K562 (cell line): ENCODE results near the gene ANP32B. TPM values are rescaled to one million over a fixed set of nuclear protein-coding genes. Genes with fewer than 3 reads are reported as not detected.

Experiments used
- CBX2 ChIP-seq: fragments of 200-600 bp; sonication (generic); IDR thresholded peaks from one replicate; pipeline ENCODE4 v1.6.1; 2012; ENCODE audit warnings: mild to moderate bottlenecking, low read length, inconsistent platforms; ENCODE audit not compliant: insufficient read depth, poor library complexity, severe bottlenecking
- CHD7 ChIP-seq: fragments of 200-600 bp; sonication (generic); IDR thresholded peaks from one replicate; pipeline ENCODE4 v1.6.1; 2012; ENCODE audit warnings: mild to moderate bottlenecking, low read depth, low read length, inconsistent platforms
- GTF2F1 ChIP-seq: IDR thresholded peaks from 2 replicates; pipeline ENCODE4 v1.6.1; 2011; ENCODE audit warnings: low read depth, low read length, improper control_type of control experiment
- HDAC6 ChIP-seq: IDR thresholded peaks from 2 replicates; pipeline ENCODE4 v1.6.1; 2012; ENCODE audit warnings: low read depth, mild to moderate bottlenecking, control low read depth, inconsistent platforms, low read length, moderate library complexity
- HNRNPK ChIP-seq: fragments of 200-400 bp; formaldehyde crosslinking; IDR thresholded peaks from one replicate; pipeline ENCODE4 v1.6.1; 2018; ENCODE audit warnings: mild to moderate bottlenecking, low read depth, low read length; ENCODE audit not compliant: poor library complexity, severe bottlenecking
- IRF1 ChIP-seq: sonication (generic); formaldehyde crosslinking; IDR thresholded peaks from 2 replicates; pipeline ENCODE4 v1.8.0; 2022; ENCODE audit warnings: missing genetic modification reagents, mild to moderate bottlenecking, borderline replicate concordance
- L3MBTL2 ChIP-seq: fragments of 450-650 bp; IDR thresholded peaks from 2 replicates; pipeline ENCODE4 v1.6.1; 2016; ENCODE audit warnings: mild to moderate bottlenecking, moderate library complexity
- NCOA4 ChIP-seq: fragments of 450-650 bp; IDR thresholded peaks from 2 replicates; pipeline ENCODE4 v1.6.1; 2018; ENCODE audit warnings: mild to moderate bottlenecking; ENCODE audit not compliant: partially characterized antibody
- RHOXF2B ChIP-seq: fragments of 250-450 bp; sonication (Bioruptor Pico); conservative IDR thresholded peaks from 2 replicates; pipeline ENCODE4 v1.5.1; 2021
- SIN3B ChIP-seq: fragments of 450-650 bp; IDR thresholded peaks from 2 replicates; pipeline ENCODE4 v1.6.1; 2017; ENCODE audit warnings: low read depth, mild to moderate bottlenecking, moderate library complexity
- SNIP1 ChIP-seq: fragments of 450-650 bp; IDR thresholded peaks from 2 replicates; pipeline ENCODE4 v1.7.1; 2017; ENCODE audit warnings: low read depth, mild to moderate bottlenecking
- STAT5B ChIP-seq: fragments of 250-450 bp; sonication (Bioruptor Pico); IDR thresholded peaks from 2 replicates; pipeline ENCODE4 v1.8.0; 2021; ENCODE audit warnings: mild to moderate bottlenecking, inconsistent platforms
- TRIM24 ChIP-seq, 2 experiments: fragments of 450-650 bp; IDR thresholded peaks; 2 replicates each; pipeline ENCODE4 v1.6.1; 2016
- ZNF175 ChIP-seq: fragments of 200-800 bp; sonication (Bioruptor generic); IDR thresholded peaks from 2 replicates; pipeline ENCODE4 v1.6.1; 2016; ENCODE audit warnings: low read depth, mild to moderate bottlenecking, missing genetic modification characterization, missing compliant biosample characterization
- ZNF212 ChIP-seq: fragments of 450-650 bp; formaldehyde crosslinking; IDR thresholded peaks from 2 replicates; pipeline ENCODE4 v1.4.0; 2020; ENCODE audit warnings: mild to moderate bottlenecking
- ZNF277 ChIP-seq: fragments of 250-450 bp; sonication (Bioruptor Pico); IDR thresholded peaks from 2 replicates; pipeline ENCODE4 v1.8.0; 2022; ENCODE audit warnings: inconsistent platforms, mild to moderate bottlenecking, moderate library complexity, borderline replicate concordance
- ZSCAN29 ChIP-seq: fragments of 450-650 bp; IDR thresholded peaks from 2 replicates; pipeline ENCODE4 v1.6.1; 2017
- polyA plus RNA-seq, 8 experiments: library from polyadenylated mRNA; depleted of rRNA in 4 of 8; stranded (reverse) in 5 of 8; unstranded in 3 of 8; fragments of >200 nt; fragmentation: Nextera tagmentation in 2 of 8; fragmentation: Illumina TruSeq in 1 of 8; extraction: Ambion mirVana in 2 of 8; extraction: Trizol in 1 of 8; gene quantifications; 2 replicates each; pipeline versions ENCODE4 v1.2.1 to v1.2.3, GENCODE V29; 2011 to 2014; ENCODE audit warnings: inconsistent platforms in 1 of 8, missing spikeins in 1 of 8
- total RNA-seq, 7 experiments: library from RNA; depleted of rRNA in 6 of 7; stranded (reverse); fragments of >200 nt in 6 of 7; fragmentation: Illumina TruSeq in 2 of 7; extraction: Trizol in 2 of 7; gene quantifications; 2 replicates each; pipeline versions ENCODE4 v1.2.1 to v1.2.3, GENCODE V29; 2011 to 2021; ENCODE audit warnings: low replicate concordance in 1 of 7

Gene ANP32B
- total and polyA plus RNA-seq, 9 of the 15 experiments (the other 6 are each of a cell fraction or from before 2014, with no cell fraction given): 68.9 to 815 (median 141) TPM

GRCh38 chr9:97938081-97938644 is 45.0 kb upstream of the ANP32B start, which contains the start of gene HEMGN (continued):
- TF ChIP-seq SIN3B (no peak), GTF2F1 (no peak), CHD7 (no peak), RHOXF2B (CRISPR knock-in tag) (no peak), SNIP1 (no peak), ZNF277 (CRISPR knock-in tag) (no peak), ZNF175 (CRISPR knock-in tag) (no peak), HNRNPK (no peak), NCOA4 (no peak), CBX2 (no peak), ZSCAN29 (no peak), STAT5B (CRISPR knock-in tag) (no peak), TRIM24 (IDR thresholded peaks at IDR 0.05) (peak; percentile 89 to 92), ZNF212 (CRISPR knock-in tag) (no peak), L3MBTL2 (peak; percentile 85), IRF1 (CRISPR knock-in tag) (no peak), HDAC6 (no peak)
